ENCODE results near the gene ZCCHC10.

ZCCHC10 gene

GRCh38 chr5:133062276-133062675 is 35.9 kb upstream of the ZCCHC10 start:
- no peak overlapping the region for H3K27ac ChIP-seq
- POLR2A ChIA-PET (ENCODE audit: low non-redundant PET): no interaction called here
- CTCF ChIA-PET: no interaction called here
- TF ChIP-seq CTCF (conservative IDR thresholded peaks at IDR 0.05; ENCODE audit: low read depth): no peak
- DNase-seq (ENCODE audit: low spot score): no peak

GRCh38 chr5:133059621-133060020 is 33.3 kb upstream of the ZCCHC10 start:
- ChIA-PET POLR2A (ENCODE audit: low non-redundant PET) (no interaction called here), CTCF (no interaction called here)
- DNase-seq (ENCODE audit: low spot score): no peak
- peak overlapping the region; percentile 33; the same call in 1 of the 2 replicates for H3K27ac ChIP-seq
- no peak for TF ChIP-seq CTCF (conservative IDR thresholded peaks at IDR 0.05; ENCODE audit: low read depth)

GRCh38 chr5:133056891-133057290 is 30.5 kb upstream of the ZCCHC10 start:
- ChIA-PET POLR2A (ENCODE audit: low non-redundant PET) (no interaction called here), CTCF (interaction anchor here (0.8 kb wide), 1 partner anchor 26 kb away, joined by 3 read pairs; no protein-coding TSS in a partner anchor)
- H3K27ac ChIP-seq: no peak overlapping the region
- DNase-seq (ENCODE audit: low spot score): no peak
- no peak for TF ChIP-seq CTCF (conservative IDR thresholded peaks at IDR 0.05; ENCODE audit: low read depth)

GRCh38 chr5:133054697-133055471 is 28.5 kb upstream of the ZCCHC10 start:
- no peak for DNase-seq (ENCODE audit: low spot score)
- ChIA-PET CTCF (no interaction called here), POLR2A (ENCODE audit: low non-redundant PET) (no interaction called here)
- no peak for TF ChIP-seq CTCF (conservative IDR thresholded peaks at IDR 0.05; ENCODE audit: low read depth)
- no peak overlapping the region for H3K27ac ChIP-seq

GRCh38 chr5:133053448-133053847 is 27.1 kb upstream of the ZCCHC10 start:
- DNase-seq (ENCODE audit: low spot score): no peak
- no peak for TF ChIP-seq CTCF (conservative IDR thresholded peaks at IDR 0.05; ENCODE audit: low read depth)
- H3K27ac ChIP-seq: peak overlapping the region; percentile 14
- POLR2A ChIA-PET (ENCODE audit: low non-redundant PET): no interaction called here
- CTCF ChIA-PET: interaction anchor here (0.6 kb wide), 2 partner anchors 11 to 1464 kb away, joined by 3 to 5 read pairs; no protein-coding TSS in a partner anchor

GRCh38 chr5:133052317-133053175 is 26.2 kb upstream of the ZCCHC10 start:
- CTCF ChIA-PET: interaction anchor here (0.5 kb wide), 1 partner anchor 369 kb away, joined by 5 read pairs; no protein-coding TSS in a partner anchor
- no peak for TF ChIP-seq CTCF (conservative IDR thresholded peaks at IDR 0.05; ENCODE audit: low read depth)
- peak; percentile 63 for DNase-seq (ENCODE audit: low spot score)
- H3K27ac ChIP-seq: peak overlapping the region; percentile 98
- POLR2A ChIA-PET (ENCODE audit: low non-redundant PET): interaction anchor here (0.6 to 2.3 kb wide), 6 partner anchors 11 to 90 kb away, joined by 3 to 21 read pairs (median 6); partner anchors contain the start of gene AFF4
